GM12878 (cell line): ENCODE measurements around the gene UNC13B. TPM values are rescaled to one million over a fixed set of nuclear protein-coding genes. Genes with fewer than 3 reads are reported as not detected.

ENCODE experiments used
- ATAC-seq: fragments of 200-7000 bp; cut with Tn5 transposase; 3 replicates; pipeline ENCODE4 v1.9.1; 2020; ENCODE audit warnings: mild to moderate bottlenecking, moderate library complexity
- BruUV-seq: library from RNA; stranded (reverse); fragments of 400-500 nt; replicated peaks from 2 replicates; lab custom pipeline; 2021; lab: Mats Ljungman, UMichigan
- CTCF ChIA-PET: fragments of 300-600 bp; sonication (Branson Sonifier 250); formaldehyde crosslinking; extraction: SDS; loops from one replicate; lab custom pipeline; 2021; ENCODE audit warnings: inconsistent platforms; lab: Yijun Ruan, JAX
- POLR2A ChIA-PET: fragments of 350-600 bp; formaldehyde crosslinking; extraction: SDS; loops from one replicate; lab custom pipeline; 2021; ENCODE audit warnings: inconsistent platforms; lab: Charles Lee
- RAD21 ChIA-PET: fragments of 300-600 bp; sonication (Branson Sonifier 250); formaldehyde crosslinking; loops from one replicate; lab custom pipeline; 2023; ENCODE audit warnings: antibody characterized with exemption; ENCODE audit not compliant: unreplicated experiment; lab: Charles Lee
- SMC1A ChIA-PET: fragments of 300-600 bp; sonication (Branson Sonifier 250); formaldehyde crosslinking; loops from one replicate; lab custom pipeline; 2023; ENCODE audit not compliant: unreplicated experiment, uncharacterized antibody; lab: Charles Lee
- DNase-seq: peaks from one replicate; pipeline ENCODE4 v3.0.0-alpha.2; 2011; ENCODE audit warnings: low read depth, low spot score
- FAIRE-seq: peaks from 3 replicates; lab custom pipeline; 2011; peaks lifted over from hg19 to GRCh38; lab: Jason Lieb, UNC
- H2AFZ ChIP-seq: 2 replicates; pipeline ENCODE4 v1.6.0; 2011; ENCODE audit warnings: low read depth, low read length, control low read depth; ENCODE audit not compliant: control insufficient read depth
- H3K27ac ChIP-seq: 2 replicates; pipeline ENCODE4 v1.5.1; 2011; ENCODE audit warnings: control low read depth; ENCODE audit not compliant: control insufficient read depth, insufficient read depth
- H3K27me3 ChIP-seq, 2 experiments: replicated peaks in 1 of 2; 2 replicates each; pipeline versions ENCODE4 v1.6.0 to v1.6.1; 2011; ENCODE audit warnings: low read length in 1 of 2; ENCODE audit not compliant: control insufficient read depth in 2 of 2, insufficient read depth in 2 of 2
- H3K36me3 ChIP-seq, 2 experiments: 2 replicates each; pipeline ENCODE4 v1.5.1; 2011; ENCODE audit warnings: low read length in 1 of 2; ENCODE audit not compliant: control insufficient read depth in 2 of 2, insufficient read depth in 2 of 2
- H3K4me1 ChIP-seq: 2 replicates; pipeline ENCODE4 v1.6.1; 2011; ENCODE audit warnings: mild to moderate bottlenecking, low read length, moderate library complexity, mixed read lengths; ENCODE audit not compliant: control insufficient read depth, insufficient read depth
- H3K4me2 ChIP-seq: 2 replicates; pipeline ENCODE4 v1.6.0; 2011; ENCODE audit warnings: control low read depth; ENCODE audit not compliant: control insufficient read depth, insufficient read depth
- H3K4me3 ChIP-seq: fragments of 200-600 bp; sonication (generic); 2 replicates; pipeline ENCODE4 v1.5.1; 2016
- H3K79me2 ChIP-seq: 2 replicates; pipeline ENCODE4 v1.6.0; 2011; ENCODE audit warnings: low read length; ENCODE audit not compliant: control insufficient read depth, insufficient read depth
- H3K9ac ChIP-seq: 2 replicates; pipeline ENCODE4 v1.8.0; 2011; ENCODE audit warnings: low read length, control low read depth, mixed read lengths; ENCODE audit not compliant: control insufficient read depth, insufficient read depth
- H3K9me3 ChIP-seq: replicated peaks from 3 replicates; pipeline ENCODE4 v1.5.1; 2011; ENCODE audit warnings: mild to moderate bottlenecking, low read length; ENCODE audit not compliant: control insufficient read depth, insufficient read depth
- H4K20me1 ChIP-seq: 2 replicates; pipeline ENCODE4 v1.6.0; 2011; ENCODE audit not compliant: control insufficient read depth, insufficient read depth
- ASH2L ChIP-seq: fragments of 300-600, 200-600 bp; sonication (generic); IDR thresholded peaks from 2 replicates; pipeline ENCODE4 v1.6.1; 2017; ENCODE audit warnings: low read depth, mild to moderate bottlenecking, borderline replicate concordance
- IKZF2 ChIP-seq, 2 experiments: fragments of 450-650 bp; IDR thresholded peaks; 2 replicates each; pipeline ENCODE4 v1.6.1; 2017; ENCODE audit warnings: mild to moderate bottlenecking in 2 of 2, moderate library complexity in 2 of 2
- MEF2B ChIP-seq: fragments of 450-650 bp; IDR thresholded peaks from 2 replicates; pipeline ENCODE4 v1.6.1; 2018; ENCODE audit warnings: mild to moderate bottlenecking, moderate library complexity; ENCODE audit not compliant: partially characterized antibody, poor library complexity, severe bottlenecking
- MTA3 ChIP-seq: IDR thresholded peaks from 2 replicates; pipeline ENCODE4 v1.6.1; 2012; ENCODE audit warnings: low read length, inconsistent platforms, borderline replicate concordance
- NBN ChIP-seq: fragments of 450-650 bp; IDR thresholded peaks from 2 replicates; pipeline ENCODE4 v1.6.1; 2016
- RBBP5 ChIP-seq: fragments of 200-600 bp; sonication (generic); conservative IDR thresholded peaks from 2 replicates; pipeline ENCODE4 v1.6.1; 2016
- SPI1 ChIP-seq: IDR thresholded peaks from 2 replicates; pipeline ENCODE4 v1.6.1; 2011; ENCODE audit warnings: low read depth, mild to moderate bottlenecking, low read length, moderate library complexity, borderline replicate concordance; ENCODE audit not compliant: insufficient read depth
- TCF3 ChIP-seq: IDR thresholded peaks from 2 replicates; pipeline ENCODE4 v1.6.1; 2012; ENCODE audit warnings: low read depth, mild to moderate bottlenecking, low read length, borderline replicate concordance; ENCODE audit not compliant: insufficient read depth
- WGBS: methylation state at CpG from one replicate; pipeline ENCODE4 v1.1.6; 2016; ENCODE audit warnings: low lambda C conversion rate; ENCODE audit not compliant: insufficient replicate concordance, insufficient coverage; ENCODE audit errors: missing lambda C conversion rate; 5-methylcytosine and 5-hydroxymethylcytosine counted together
- in situ Hi-C: fragments of 300-500 bp; cut with MboI; formaldehyde crosslinking; loops from 9 replicates; pipeline ENCODE4 v1.14.3; 2018; ENCODE audit warnings: mixed read lengths
- intact Hi-C: fragments of 100-400 bp; cut with micrococcal nuclease; formaldehyde crosslinking; loops from one replicate; pipeline ENCODE4 v1.14.2; 2022; ENCODE audit not compliant: unreplicated experiment
- polyA plus RNA-seq, 11 experiments: library from polyadenylated mRNA; depleted of rRNA in 4 of 11; unstranded in 6 of 11; stranded (reverse) in 5 of 11; fragments of >200 nt; fragmentation: Nextera tagmentation in 4 of 11; fragmentation: Illumina TruSeq in 1 of 11; extraction: Ambion mirVana in 4 of 11; extraction: Trizol in 1 of 11; gene quantifications; 1 replicate in 1 of 11; 2 replicates in 10 of 11; pipeline versions ENCODE4 v1.2.1 to v1.2.3, GENCODE V29; 2011 to 2016; ENCODE audit warnings: inconsistent platforms in 2 of 11, missing spikeins in 2 of 11, low read depth in 1 of 11
- total RNA-seq, 4 experiments: library from RNA; depleted of rRNA in 3 of 4; stranded (reverse); fragments of >200 nt in 3 of 4; fragmentation: Illumina TruSeq in 1 of 4; extraction: Trizol in 1 of 4; gene quantifications; 2 replicates each; pipeline versions ENCODE4 v1.2.1 to v1.2.3, GENCODE V29; 2013 to 2021
- TF ChIP-seq, protein P1 (sequence below): fragments of 450-650 bp; IDR thresholded peaks from 2 replicates; pipeline ENCODE4 v1.6.1; 2017; ENCODE audit warnings: antibody characterized with exemption, mild to moderate bottlenecking, moderate library complexity
- TF ChIP-seq, protein P2 (sequence below): fragments of 450-650 bp; formaldehyde crosslinking; IDR thresholded peaks from 2 replicates; pipeline ENCODE4 v1.4.0; 2022; ENCODE audit warnings: mild to moderate bottlenecking, moderate library complexity

UNC13B gene
- total and polyA plus RNA-seq, 10 of the 15 experiments (the other 5 are each of a cell fraction or from before 2014, with no cell fraction given), result under 0.01 to 0.42 (median 0.06) TPM; not detected in 4

DNA sequence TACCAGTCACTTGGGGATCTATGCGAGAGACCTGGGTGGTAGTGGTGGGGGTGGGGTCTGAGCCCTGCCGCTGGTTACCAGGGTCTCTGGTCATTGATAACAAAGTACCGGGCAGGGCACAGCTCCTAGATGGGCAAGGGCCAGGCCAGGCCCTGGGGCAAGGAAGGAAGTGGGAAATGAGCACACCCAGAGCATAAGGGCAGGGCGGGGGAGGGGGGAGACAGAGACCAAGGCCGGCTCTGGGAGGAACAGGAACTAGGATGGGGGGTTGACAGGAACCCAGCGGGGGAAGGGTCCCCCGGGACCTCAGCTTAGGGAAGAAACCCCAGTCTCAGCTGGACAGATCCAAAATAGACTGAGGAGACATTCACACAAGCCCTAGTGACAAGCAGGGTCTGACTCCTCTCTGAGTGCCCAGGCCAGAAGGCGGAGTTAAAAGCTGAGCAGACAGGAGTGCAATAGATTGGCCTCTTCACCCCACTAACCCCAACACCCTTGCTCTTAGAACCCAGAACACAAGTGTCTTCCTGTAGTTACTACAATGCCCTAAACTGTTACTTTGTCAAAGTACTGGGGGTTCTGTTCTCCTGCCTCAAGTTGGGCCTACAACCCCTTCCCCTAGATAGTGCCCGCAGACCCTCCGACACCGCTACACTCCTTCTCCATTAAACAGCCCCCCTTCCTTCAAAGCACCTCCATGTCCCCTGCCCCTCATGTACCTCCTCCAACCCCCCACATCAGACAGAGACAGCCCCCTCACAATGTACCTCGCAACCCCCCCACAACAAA lies 46.8 kb upstream of the UNC13B start:
- peak overlapping the region; percentile 96 for H3K4me3 ChIP-seq
- H3K36me3 ChIP-seq, result no peaks in the 10 kb centered on the region
- peaks cover 3% of the 10 kb centered on the region for H3K79me2 ChIP-seq
- no peaks in the 10 kb centered on the region for H3K27me3 ChIP-seq
- H2AFZ ChIP-seq, result peak overlapping the region; percentile 84
- no peaks in the 10 kb centered on the region for H3K9me3 ChIP-seq
- H4K20me1 ChIP-seq, result no peaks in the 10 kb centered on the region
- H3K27ac ChIP-seq, result peak overlapping the region; percentile 84
- POLR2A ChIA-PET, result interaction anchor here (0.7 to 3.2 kb wide), 10 partner anchors 11 to 616 kb away, joined by 3 to 27 read pairs (median 4); partner anchors contain the start of genes FANCG, PIGO, STOML2 and VCP
- BruUV-seq, result TSS peak; percentile 66
- in situ Hi-C loops, result loop anchor here (5.0 kb wide), 3 partner anchors 142 to 487 kb away; no protein-coding TSS in a partner anchor
- H3K4me2 ChIP-seq, result peak overlapping the region; percentile 100
- ATAC-seq (peak; percentile 10; the same call in 2 of the 3 replicates), FAIRE-seq (no peak), DNase-seq (no peak)
- peak overlapping the region; percentile 71 for H3K9ac ChIP-seq
- CTCF ChIA-PET, result interaction anchor here (0.7 to 3.9 kb wide), 11 partner anchors 8 to 439 kb away, joined by 3 to 85 read pairs (median 4); partner anchors contain the start of gene VCP
- intact Hi-C loops, result loop anchor here (2.0 to 10.0 kb wide), 5 partner anchors 18 to 700 kb away; partner anchors contain the start of genes CREB3, HINT2, PIGO and SPAG8
- H3K4me1 ChIP-seq, result peaks cover 30% of the 10 kb centered on the region
- SMC1A ChIA-PET, result interaction anchor here (1.0 to 3.0 kb wide), 9 partner anchors 8 to 503 kb away, joined by 3 to 23 read pairs (median 4); no protein-coding TSS in a partner anchor
- WGBS, result 15% methylated on average over 11 of the region's 12 CpGs
- RAD21 ChIA-PET, result interaction anchor here (0.6 to 2.7 kb wide), 15 partner anchors 9 to 1262 kb away, joined by 3 to 20 read pairs (median 4); partner anchors contain the start of genes CCDC107, CREB3, DNAJB5 and FANCG
- no peak for TF ChIP-seq MTA3
- TF ChIP-seq, protein P1, sequence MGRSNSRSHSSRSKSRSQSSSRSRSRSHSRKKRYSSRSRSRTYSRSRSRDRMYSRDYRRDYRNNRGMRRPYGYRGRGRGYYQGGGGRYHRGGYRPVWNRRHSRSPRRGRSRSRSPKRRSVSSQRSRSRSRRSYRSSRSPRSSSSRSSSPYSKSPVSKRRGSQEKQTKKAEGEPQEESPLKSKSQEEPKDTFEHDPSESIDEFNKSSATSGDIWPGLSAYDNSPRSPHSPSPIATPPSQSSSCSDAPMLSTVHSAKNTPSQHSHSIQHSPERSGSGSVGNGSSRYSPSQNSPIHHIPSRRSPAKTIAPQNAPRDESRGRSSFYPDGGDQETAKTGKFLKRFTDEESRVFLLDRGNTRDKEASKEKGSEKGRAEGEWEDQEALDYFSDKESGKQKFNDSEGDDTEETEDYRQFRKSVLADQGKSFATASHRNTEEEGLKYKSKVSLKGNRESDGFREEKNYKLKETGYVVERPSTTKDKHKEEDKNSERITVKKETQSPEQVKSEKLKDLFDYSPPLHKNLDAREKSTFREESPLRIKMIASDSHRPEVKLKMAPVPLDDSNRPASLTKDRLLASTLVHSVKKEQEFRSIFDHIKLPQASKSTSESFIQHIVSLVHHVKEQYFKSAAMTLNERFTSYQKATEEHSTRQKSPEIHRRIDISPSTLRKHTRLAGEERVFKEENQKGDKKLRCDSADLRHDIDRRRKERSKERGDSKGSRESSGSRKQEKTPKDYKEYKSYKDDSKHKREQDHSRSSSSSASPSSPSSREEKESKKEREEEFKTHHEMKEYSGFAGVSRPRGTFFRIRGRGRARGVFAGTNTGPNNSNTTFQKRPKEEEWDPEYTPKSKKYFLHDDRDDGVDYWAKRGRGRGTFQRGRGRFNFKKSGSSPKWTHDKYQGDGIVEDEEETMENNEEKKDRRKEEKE, result no peak
- TF ChIP-seq IKZF2 (IDR thresholded peaks at IDR 0.05), result peak in 1 of 2 experiments; percentile 46; a peak in 1 of 4 replicates
- TF ChIP-seq, protein P2, sequence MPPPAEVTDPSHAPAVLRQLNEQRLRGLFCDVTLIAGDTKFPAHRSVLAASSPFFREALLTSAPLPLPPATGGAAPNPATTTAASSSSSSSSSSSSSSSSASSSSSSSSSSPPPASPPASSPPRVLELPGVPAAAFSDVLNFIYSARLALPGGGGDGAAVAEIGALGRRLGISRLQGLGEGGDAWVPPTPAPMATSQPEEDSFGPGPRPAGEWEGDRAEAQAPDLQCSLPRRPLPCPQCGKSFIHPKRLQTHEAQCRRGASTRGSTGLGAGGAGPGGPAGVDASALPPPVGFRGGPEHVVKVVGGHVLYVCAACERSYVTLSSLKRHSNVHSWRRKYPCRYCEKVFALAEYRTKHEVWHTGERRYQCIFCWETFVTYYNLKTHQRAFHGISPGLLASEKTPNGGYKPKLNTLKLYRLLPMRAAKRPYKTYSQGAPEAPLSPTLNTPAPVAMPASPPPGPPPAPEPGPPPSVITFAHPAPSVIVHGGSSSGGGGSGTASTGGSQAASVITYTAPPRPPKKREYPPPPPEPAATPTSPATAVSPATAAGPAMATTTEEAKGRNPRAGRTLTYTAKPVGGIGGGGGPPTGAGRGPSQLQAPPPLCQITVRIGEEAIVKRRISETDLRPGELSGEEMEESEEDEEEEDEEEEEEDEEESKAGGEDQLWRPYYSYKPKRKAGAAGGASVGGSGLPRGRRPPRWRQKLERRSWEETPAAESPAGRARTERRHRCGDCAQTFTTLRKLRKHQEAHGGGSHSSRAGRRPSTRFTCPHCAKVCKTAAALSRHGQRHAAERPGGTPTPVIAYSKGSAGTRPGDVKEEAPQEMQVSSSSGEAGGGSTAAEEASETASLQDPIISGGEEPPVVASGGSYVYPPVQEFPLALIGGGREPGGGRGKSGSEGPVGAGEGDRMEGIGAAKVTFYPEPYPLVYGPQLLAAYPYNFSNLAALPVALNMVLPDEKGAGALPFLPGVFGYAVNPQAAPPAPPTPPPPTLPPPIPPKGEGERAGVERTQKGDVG (CRISPR knock-in tag), result no peak
- TF ChIP-seq NBN, result no peak; the same call in 1 of the 2 replicates
- no peak for TF ChIP-seq TCF3
- TF ChIP-seq RBBP5, result no peak
- TF ChIP-seq MEF2B, result peak; percentile 79
- no peak for TF ChIP-seq ASH2L
- TF ChIP-seq SPI1, result peak; percentile 64
